ENCODE data around the gene TRIM38. TPM values are rescaled to one million over a fixed set of nuclear protein-coding genes. Genes with fewer than 3 reads are reported as not detected.

Gene TRIM38
- total and polyA plus RNA-seq, 2 donors from 2014 or later = 12.2 to 27.9 TPM

- DNase-seq = peak; percentile 82 to 98 (median 90)
- Histone ChIP-seq H3K4me1 (ENCODE audit: control insufficient read depth in 2 of 3, insufficient read depth in 2 of 3, low read depth in 1 of 3, low read length in 3 of 3) (peaks cover 3 to 9% (median 5%) of the 10 kb centered on the region in 3 donors), H3K9me3 (ENCODE audit: control insufficient read depth in 2 of 3, insufficient read depth in 1 of 3, low read length in 3 of 3) (no peaks in the 10 kb centered on the region), H3K36me3 (ENCODE audit: control insufficient read depth in 2 of 3, insufficient read depth in 3 of 3, low read length in 3 of 3) (no peaks in the 10 kb centered on the region), H3K27me3 (ENCODE audit: control insufficient read depth, insufficient read depth, low read length) (no peaks in the 10 kb centered on the region), H3K27ac (ENCODE audit: low read depth in 2 of 2, low read length in 2 of 2) (peak overlapping the region; percentile 93 to 97), H3K9ac (ENCODE audit: low read length in 3 of 3) (peak overlapping the region; percentile 50 to 87 (median 79)), H3K4me3 (ENCODE audit: low read length in 3 of 3) (peak overlapping the region; percentile 80 to 90 (median 82))
- no peak for TF ChIP-seq CTCF (IDR thresholded peaks at IDR 0.05; ENCODE audit: borderline replicate concordance, extremely low read depth, insufficient read depth)
- peak; percentile 99 for FAIRE-seq
- intact Hi-C loops (cut with DNase I) = no loop called here
These were observed 70.7 kb downstream of the TRIM38 start for GRCh38 chr6:26033085-26033940.

GRCh38 chr6:26033941-26034354, 71.3 kb downstream of the TRIM38 start:
- no peaks in the 10 kb centered on the region for H3K9me3 ChIP-seq (ENCODE audit: control insufficient read depth in 2 of 3, insufficient read depth in 1 of 3, low read length in 3 of 3)
- DNase-seq (peak; percentile 75 to 86 (median 82)), FAIRE-seq (no peak)
- intact Hi-C loops (cut with DNase I) = no loop called here
- H3K36me3 ChIP-seq (ENCODE audit: control insufficient read depth in 2 of 3, insufficient read depth in 3 of 3, low read length in 3 of 3) = no peaks in the 10 kb centered on the region
- H3K27ac ChIP-seq (ENCODE audit: low read depth in 2 of 2, low read length in 2 of 2) = peak overlapping the region; percentile 93 to 97
- peaks cover 3 to 9% (median 5%) of the 10 kb centered on the region in 3 donors for H3K4me1 ChIP-seq (ENCODE audit: control insufficient read depth in 2 of 3, insufficient read depth in 2 of 3, low read depth in 1 of 3, low read length in 3 of 3)
- no peak for TF ChIP-seq CTCF (IDR thresholded peaks at IDR 0.05; ENCODE audit: borderline replicate concordance, extremely low read depth, insufficient read depth)
- H3K4me3 ChIP-seq (ENCODE audit: low read length in 3 of 3) = peak overlapping the region; percentile 80 to 90 (median 82)
- peak overlapping the region in 1 of 3 donors; percentile 87 for H3K9ac ChIP-seq (ENCODE audit: low read length in 3 of 3)
- no peaks in the 10 kb centered on the region for H3K27me3 ChIP-seq (ENCODE audit: control insufficient read depth, insufficient read depth, low read length)

GRCh38 chr6:26034905-26035304, 72.3 kb downstream of the TRIM38 start:
- no peak overlapping the region for H3K9ac ChIP-seq (ENCODE audit: low read length in 3 of 3)
- TF ChIP-seq CTCF (IDR thresholded peaks at IDR 0.05; ENCODE audit: borderline replicate concordance, extremely low read depth, insufficient read depth) = no peak
- H3K4me3 ChIP-seq (ENCODE audit: low read length in 3 of 3) = no peak overlapping the region
- H3K27ac ChIP-seq (ENCODE audit: low read depth in 2 of 2, low read length in 2 of 2) = no peak overlapping the region
- no peaks in the 10 kb centered on the region for H3K9me3 ChIP-seq (ENCODE audit: control insufficient read depth in 2 of 3, insufficient read depth in 1 of 3, low read length in 3 of 3)
- no peaks in the 10 kb centered on the region for H3K36me3 ChIP-seq (ENCODE audit: control insufficient read depth in 2 of 3, insufficient read depth in 3 of 3, low read length in 3 of 3)
- intact Hi-C loops (cut with DNase I) = no loop called here
- FAIRE-seq (no peak), DNase-seq (no peak)
- H3K4me1 ChIP-seq (ENCODE audit: control insufficient read depth in 2 of 3, insufficient read depth in 2 of 3, low read depth in 1 of 3, low read length in 3 of 3) = peaks cover 3 to 9% (median 5%) of the 10 kb centered on the region in 3 donors
- H3K27me3 ChIP-seq (ENCODE audit: control insufficient read depth, insufficient read depth, low read length) = no peaks in the 10 kb centered on the region

Other genes starting within 250 kb of the TRIM38 start
- gene SLC17A4, start 208.1 kb upstream of the TRIM38 start, total RNA-seq = 1.8 TPM
- gene SLC17A4, start 208.1 kb upstream of the TRIM38 start, polyA plus RNA-seq (ENCODE audit: insufficient read depth, low read depth, low replicate concordance) = 0.88 TPM
- gene SLC17A1, start 130.8 kb upstream of the TRIM38 start, total RNA-seq = 26.3 TPM
- 109 TPM for gene SLC17A1, start 130.8 kb upstream of the TRIM38 start, polyA plus RNA-seq (ENCODE audit: insufficient read depth, low read depth, low replicate concordance)
- 14.0 TPM for gene SLC17A3, start 88.6 kb upstream of the TRIM38 start, total RNA-seq
- 149 TPM for gene SLC17A3, start 88.6 kb upstream of the TRIM38 start, polyA plus RNA-seq (ENCODE audit: insufficient read depth, low read depth, low replicate concordance)
- gene SLC17A2, start 32.1 kb upstream of the TRIM38 start, total RNA-seq = 0.76 TPM
- 0.54 TPM for gene SLC17A2, start 32.1 kb upstream of the TRIM38 start, polyA plus RNA-seq (ENCODE audit: insufficient read depth, low read depth, low replicate concordance)
- 10.6 TPM for gene HFE, start 124.6 kb downstream of the TRIM38 start, total RNA-seq
- gene HFE, start 124.6 kb downstream of the TRIM38 start, polyA plus RNA-seq (ENCODE audit: insufficient read depth, low read depth, low replicate concordance) = 6.3 TPM